Measurements from ENCODE around the gene SUGCT. TPM values are rescaled to one million over a fixed set of nuclear protein-coding genes. Genes with fewer than 3 reads are reported as not detected.

Gene SUGCT
- total and polyA plus RNA-seq, 2 of the 8 experiments (the other 6 are each of a cell fraction or from before 2014, with no cell fraction given) = 2.8 to 5.4 TPM

- H2AK5ac ChIP-seq (ENCODE audit: low read depth, low read length) = no peak overlapping the region
- no peak overlapping the region for H2BK5ac ChIP-seq (ENCODE audit: low read depth, low read length)
- H3K4me1 ChIP-seq (replicated peaks in 1 of 4; ENCODE audit: control insufficient read depth in 3 of 4, insufficient read depth in 4 of 4, low read length in 3 of 4) = no peaks in the 10 kb centered on the region
- H3K9me3 ChIP-seq (ENCODE audit: insufficient read depth in 2 of 2, low read depth in 1 of 2, low read length in 1 of 2) = no peaks in the 10 kb centered on the region
- 93% methylated on average over 4 of the region's 4 CpGs; no CpG with 5 or more reads in 1 of the 2 experiments for whole genome bisulfite sequencing, 2 experiments (ENCODE audit: extremely low coverage in 1 of 2, insufficient coverage in 1 of 2, insufficient read length in 1 of 2, insufficient replicate concordance in 2 of 2, low coverage in 1 of 2, low lambda C conversion rate in 2 of 2, missing lambda C conversion rate in 1 of 2)
- no peaks in the 10 kb centered on the region for H3K36me3 ChIP-seq (ENCODE audit: control insufficient read depth in 2 of 4, insufficient read depth in 4 of 4, low read length in 3 of 4)
- H4K91ac ChIP-seq (replicated peaks; ENCODE audit: insufficient read length, low read length) = no peak overlapping the region
- no peak overlapping the region for H3K9ac ChIP-seq (replicated peaks in 1 of 4; ENCODE audit: extremely low read depth in 1 of 4, low read depth in 3 of 4, low read length in 3 of 4)
- no peak overlapping the region for H3K4ac ChIP-seq (replicated peaks; ENCODE audit: insufficient read length, low read depth, low read length)
- no peak overlapping the region for H2BK120ac ChIP-seq (replicated peaks; ENCODE audit: low read depth, low read length)
- no peak overlapping the region for H2AFZ ChIP-seq (ENCODE audit: low read length)
- no peaks in the 10 kb centered on the region for H3K79me2 ChIP-seq (ENCODE audit: control insufficient read depth in 1 of 2, insufficient read depth in 2 of 2, low read length in 2 of 2)
- no peak overlapping the region for H4K8ac ChIP-seq (ENCODE audit: extremely low read depth, insufficient read depth, low read length)
- no peak overlapping the region for H3K23ac ChIP-seq (ENCODE audit: insufficient read length)
- TF ChIP-seq KDM4A (IDR thresholded peaks at IDR 0.05; ENCODE audit: low read depth, low read length, severe bottlenecking) (no peak), SUZ12 (IDR thresholded peaks at IDR 0.05; ENCODE audit: low read length) (no peak), GABPA (IDR thresholded peaks at IDR 0.05; ENCODE audit: borderline replicate concordance, insufficient read depth, low read length) (no peak), BACH1 (IDR thresholded peaks at IDR 0.05; ENCODE audit: low read length) (no peak), NRF1 (IDR thresholded peaks at IDR 0.05; ENCODE audit: low read depth, low read length) (no peak), ZNF274 (IDR thresholded peaks at IDR 0.05; ENCODE audit: borderline replicate concordance, extremely low read depth, low read length) (no peak)
- no peak overlapping the region for H3K56ac ChIP-seq (replicated peaks; ENCODE audit: insufficient read length, low read depth, low read length)
- H3K4me3 ChIP-seq (ENCODE audit: extremely low read depth in 1 of 4, insufficient read depth in 2 of 4, low read depth in 3 of 4, low read length in 4 of 4) = no peak overlapping the region
- no peaks in the 10 kb centered on the region for H4K20me1 ChIP-seq (replicated peaks in 1 of 2; ENCODE audit: control insufficient read depth in 1 of 2, insufficient read depth in 2 of 2, low read length in 2 of 2)
- no peak overlapping the region for H3K18ac ChIP-seq (ENCODE audit: extremely low read depth, low read length)
- no peak overlapping the region for H2BK12ac ChIP-seq (ENCODE audit: low read depth, low read length)
- no peaks in the 10 kb centered on the region for H3K79me1 ChIP-seq (ENCODE audit: low read depth, low read length)
- no peak overlapping the region for H2BK15ac ChIP-seq (ENCODE audit: low read length)
- H3K4me2 ChIP-seq (ENCODE audit: insufficient read depth in 1 of 2, low read depth in 2 of 2, low read length in 2 of 2) = no peak overlapping the region
- H3K27me3 ChIP-seq (replicated peaks in 1 of 4; ENCODE audit: control insufficient read depth in 3 of 4, extremely low read depth in 1 of 4, insufficient read depth in 3 of 4, low read length in 3 of 4) = no peaks in the 10 kb centered on the region
- ChIA-PET POLR2A (ENCODE audit: partially characterized antibody) (no interaction called here), CTCF (ENCODE audit: partially characterized antibody) (interaction anchor here (0.8 kb wide), 1 partner anchor 13 kb away, joined by 3 read pairs; no protein-coding TSS in a partner anchor)
- no peak overlapping the region for H4K5ac ChIP-seq (ENCODE audit: insufficient read length, low read depth, low read length)
- H3K14ac ChIP-seq (ENCODE audit: insufficient read length) = no peak overlapping the region
- H3K27ac ChIP-seq (ENCODE audit: low read depth, low read length) = no peak overlapping the region
- DNase-seq (ENCODE audit: low read depth in 1 of 2, low spot score in 2 of 2) = no peak
- no peaks in the 10 kb centered on the region for H3K23me2 ChIP-seq (ENCODE audit: low read depth, low read length)
- no peak overlapping the region for H2BK20ac ChIP-seq (ENCODE audit: low read length)
- FAIRE-seq = no peak
Measured at GRCh38 chr7:40468891-40469864, 334.4 kb downstream of the SUGCT start.
